Stimulated activated memory B cell treated with anti-CD40 and anti-IgM and Interleukin-4, amounts not matched to agents 10 μg/mL and 1 μg/mL and 100 μg/mL, for 72 hours (primary cell): ENCODE results near the gene CTNND2.
"Not testable (repeated sequence)": the region's sequence is repeated elsewhere in the genome, so short reads cannot be mapped to it uniquely, and the experiment has no call there.

Experiments used
- ATAC-seq: fragments of 150-1000 bp; cut with Tn5 transposase; 2 replicates; pipeline ENCODE4 v1.10.0; 2021
- H3K27ac Mint-ChIP-seq: one replicate; pipeline ENCODE4 v1.8.0; 2022; ENCODE audit warnings: mild to moderate bottlenecking, mixed read lengths
- H3K27me3 Mint-ChIP-seq: one replicate; pipeline ENCODE4 v1.8.0; 2022; ENCODE audit warnings: mixed read lengths
- H3K36me3 Mint-ChIP-seq: one replicate; pipeline ENCODE4 v1.8.0; 2022; ENCODE audit warnings: mixed read lengths
- H3K4me1 Mint-ChIP-seq: one replicate; pipeline ENCODE4 v1.8.0; 2022; ENCODE audit warnings: mixed read lengths
- H3K4me3 Mint-ChIP-seq: one replicate; pipeline ENCODE4 v1.8.0; 2022; ENCODE audit warnings: mild to moderate bottlenecking, moderate library complexity, mixed read lengths
- H3K9me3 Mint-ChIP-seq: one replicate; pipeline ENCODE4 v1.8.0; 2022; ENCODE audit warnings: mixed read lengths

The CTNND2 gene

GRCh38 chr5:11894992-11895391, 9.3 kb downstream of the CTNND2 start:
- no peaks in the 10 kb centered on the region for H3K36me3 Mint-ChIP-seq
- H3K4me3 Mint-ChIP-seq, result no peak overlapping the region
- no peak overlapping the region for H3K27ac Mint-ChIP-seq
- H3K9me3 Mint-ChIP-seq, result peaks cover 6% of the 10 kb centered on the region
- ATAC-seq, result no peak
- H3K4me1 Mint-ChIP-seq, result no peaks in the 10 kb centered on the region
- no peaks in the 10 kb centered on the region for H3K27me3 Mint-ChIP-seq

DNA sequence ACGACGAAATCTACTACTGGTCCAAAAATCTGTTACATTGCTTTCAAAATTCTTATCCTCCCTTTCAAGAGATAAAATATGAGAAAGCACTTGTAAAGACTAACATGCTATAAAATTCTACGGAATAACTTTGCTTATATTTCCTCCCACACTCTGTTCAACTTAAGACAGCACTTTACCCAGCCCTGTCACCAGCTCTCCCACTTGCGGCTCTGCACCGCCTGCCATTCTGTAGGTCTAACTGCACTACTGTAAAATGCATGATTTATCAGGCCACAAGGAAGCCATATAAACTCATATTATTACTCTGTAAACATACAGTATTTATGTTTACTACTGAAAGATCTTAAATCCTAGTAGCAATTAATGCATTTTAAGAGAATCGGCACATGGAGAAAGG, 11.4 kb downstream of the CTNND2 start:
- no peaks in the 10 kb centered on the region for H3K27me3 Mint-ChIP-seq
- no peaks in the 10 kb centered on the region for H3K36me3 Mint-ChIP-seq
- no peak overlapping the region for H3K4me3 Mint-ChIP-seq
- peaks cover 6% of the 10 kb centered on the region for H3K9me3 Mint-ChIP-seq
- no peak for ATAC-seq
- H3K4me1 Mint-ChIP-seq, result no peaks in the 10 kb centered on the region
- no peak overlapping the region for H3K27ac Mint-ChIP-seq

DNA sequence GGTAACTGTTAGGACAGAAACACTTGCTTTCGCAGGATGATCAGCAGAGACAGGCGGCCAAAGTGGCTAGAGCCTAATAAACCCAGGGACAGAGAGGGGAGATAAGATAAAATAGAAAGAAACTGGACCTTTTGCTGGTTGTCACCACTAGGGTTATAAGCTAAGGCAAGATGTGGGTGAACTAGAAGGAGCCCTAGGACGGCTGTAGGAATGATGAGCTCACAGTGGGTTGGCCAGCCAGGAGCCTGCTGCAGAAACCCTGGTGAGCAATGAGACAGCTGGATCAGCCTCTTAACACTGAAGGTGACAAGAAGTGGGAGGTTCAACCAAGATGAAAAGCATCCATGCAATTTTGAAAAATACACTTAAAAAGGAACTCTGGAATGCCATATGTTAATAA, 13.5 kb downstream of the CTNND2 start:
- no peaks in the 10 kb centered on the region for H3K4me1 Mint-ChIP-seq
- H3K27ac Mint-ChIP-seq, result no peak overlapping the region
- peaks cover 6% of the 10 kb centered on the region for H3K9me3 Mint-ChIP-seq
- H3K36me3 Mint-ChIP-seq, result no peaks in the 10 kb centered on the region
- H3K4me3 Mint-ChIP-seq, result no peak overlapping the region
- ATAC-seq, result no peak
- no peaks in the 10 kb centered on the region for H3K27me3 Mint-ChIP-seq

DNA sequence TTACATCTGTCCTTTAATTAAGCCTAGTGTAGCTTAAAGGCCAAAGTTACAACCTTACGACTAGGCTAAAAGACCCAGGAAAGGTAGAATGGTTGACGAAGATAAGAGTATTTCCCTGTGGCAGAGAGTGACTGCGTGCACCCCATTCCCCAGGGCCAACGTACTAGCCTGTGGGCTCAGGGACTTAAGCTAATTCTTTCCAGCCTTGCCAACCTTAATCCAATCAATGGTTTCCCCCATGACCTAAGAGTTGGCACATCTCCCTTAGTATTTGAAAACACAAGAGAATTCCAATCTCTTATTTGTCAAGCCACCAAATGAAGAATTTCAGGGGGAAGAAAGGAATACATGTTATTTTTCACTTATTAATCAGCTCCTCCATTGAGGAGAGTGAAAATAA, 16.0 kb downstream of the CTNND2 start:
- Mint-ChIP-seq H3K27me3 (no peaks in the 10 kb centered on the region), H3K4me3 (no peak overlapping the region)

GRCh38 chr5:11878814-11879213, 25.4 kb downstream of the CTNND2 start:
- H3K27ac Mint-ChIP-seq, result no peak overlapping the region
- H3K9me3 Mint-ChIP-seq, result peaks cover 13% of the 10 kb centered on the region
- H3K4me3 Mint-ChIP-seq, result no peak overlapping the region
- ATAC-seq, result no peak
- no peaks in the 10 kb centered on the region for H3K4me1 Mint-ChIP-seq
- H3K27me3 Mint-ChIP-seq, result no peaks in the 10 kb centered on the region
- no peaks in the 10 kb centered on the region for H3K36me3 Mint-ChIP-seq

More for the DNA sequence above, 16.0 kb downstream of the CTNND2 start:
- ATAC-seq, result no peak
- H3K4me1 Mint-ChIP-seq, result no peaks in the 10 kb centered on the region
- H3K9me3 Mint-ChIP-seq, result peaks cover 4% of the 10 kb centered on the region
- H3K36me3 Mint-ChIP-seq, result no peaks in the 10 kb centered on the region
- no peak overlapping the region for H3K27ac Mint-ChIP-seq

- Mint-ChIP-seq H3K4me1 (no peaks in the 10 kb centered on the region), H3K27me3 (no peaks in the 10 kb centered on the region), H3K4me3 (no peak overlapping the region), H3K9me3 (no peaks in the 10 kb centered on the region), H3K36me3 (no peaks in the 10 kb centered on the region), H3K27ac (no peak overlapping the region)
- no peak for ATAC-seq
These were observed 30.7 kb downstream of the CTNND2 start for GRCh38 chr5:11873587-11873986.

DNA sequence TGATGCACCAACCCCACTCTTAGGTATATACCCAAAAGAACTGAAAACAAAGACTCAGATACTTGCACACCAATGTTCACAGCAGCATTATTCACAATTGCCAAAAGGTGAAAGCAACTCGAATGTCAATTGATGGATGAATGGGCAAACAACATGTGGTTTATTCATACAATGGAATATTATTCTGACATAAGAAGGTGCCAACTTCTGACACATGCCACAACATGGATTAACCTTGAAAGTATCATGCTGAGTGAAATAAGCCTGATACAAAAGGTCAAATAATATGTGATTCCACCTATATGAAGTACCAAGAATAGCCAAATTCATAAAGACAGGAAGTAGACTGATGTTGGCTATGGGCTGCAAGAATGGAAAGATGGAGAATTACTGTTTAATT, 35.0 kb downstream of the CTNND2 start:
- Mint-ChIP-seq H3K4me1 (no peaks in the 10 kb centered on the region), H3K27ac (no peak overlapping the region), H3K4me3 (no peak overlapping the region), H3K9me3 (no peaks in the 10 kb centered on the region), H3K27me3 (no peaks in the 10 kb centered on the region), H3K36me3 (no peaks in the 10 kb centered on the region)
- no peak for ATAC-seq

DNA sequence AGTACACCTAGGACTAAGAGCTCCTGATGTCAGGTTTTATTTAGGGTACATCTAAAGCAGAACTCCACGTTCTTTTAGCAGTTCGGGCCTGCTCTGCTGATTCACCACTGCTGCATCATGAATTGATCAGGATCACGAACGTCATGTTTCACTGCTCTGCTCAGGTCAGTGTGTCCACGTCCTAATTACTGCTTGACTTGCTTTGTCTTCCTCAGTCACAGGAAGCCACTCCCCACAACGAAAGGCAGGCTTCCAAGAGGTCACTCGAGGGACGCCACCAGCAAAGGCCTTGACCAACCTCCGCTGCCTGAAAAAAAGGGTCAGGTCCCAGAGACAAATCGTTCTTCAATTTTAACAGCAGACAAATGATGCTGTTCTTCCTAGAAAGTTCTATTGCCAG, 40.3 kb downstream of the CTNND2 start:
- ATAC-seq, result no peak
- Mint-ChIP-seq H3K4me3 (no peak overlapping the region), H3K27ac (no peak overlapping the region), H3K9me3 (peaks cover 10% of the 10 kb centered on the region), H3K27me3 (no peaks in the 10 kb centered on the region), H3K4me1 (no peaks in the 10 kb centered on the region), H3K36me3 (no peaks in the 10 kb centered on the region)

DNA sequence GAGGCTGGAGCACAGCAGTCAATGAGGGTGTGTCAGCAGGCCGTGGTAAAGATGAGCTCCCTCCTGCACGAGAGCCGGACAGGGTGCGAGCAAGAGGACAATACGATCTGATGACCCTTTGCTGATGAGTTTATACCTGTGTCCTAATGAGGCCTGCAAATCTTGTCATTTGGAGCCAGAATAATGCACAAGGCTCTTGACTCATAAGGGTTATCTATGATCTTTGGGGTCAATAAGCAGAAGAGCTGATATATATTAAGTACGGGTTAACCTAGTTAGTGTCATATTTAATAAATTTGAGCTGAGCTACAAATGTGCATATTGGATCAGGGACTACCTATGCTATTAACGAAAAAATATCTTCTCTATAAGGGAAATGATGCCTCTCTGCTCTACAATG, 46.9 kb downstream of the CTNND2 start:
- H3K27ac Mint-ChIP-seq, result no peak overlapping the region
- no peaks in the 10 kb centered on the region for H3K27me3 Mint-ChIP-seq
- H3K4me1 Mint-ChIP-seq, result no peaks in the 10 kb centered on the region
- no peaks in the 10 kb centered on the region for H3K36me3 Mint-ChIP-seq
- no peak overlapping the region for H3K4me3 Mint-ChIP-seq
- ATAC-seq, result no peak
- H3K9me3 Mint-ChIP-seq, result peaks cover 15% of the 10 kb centered on the region

DNA sequence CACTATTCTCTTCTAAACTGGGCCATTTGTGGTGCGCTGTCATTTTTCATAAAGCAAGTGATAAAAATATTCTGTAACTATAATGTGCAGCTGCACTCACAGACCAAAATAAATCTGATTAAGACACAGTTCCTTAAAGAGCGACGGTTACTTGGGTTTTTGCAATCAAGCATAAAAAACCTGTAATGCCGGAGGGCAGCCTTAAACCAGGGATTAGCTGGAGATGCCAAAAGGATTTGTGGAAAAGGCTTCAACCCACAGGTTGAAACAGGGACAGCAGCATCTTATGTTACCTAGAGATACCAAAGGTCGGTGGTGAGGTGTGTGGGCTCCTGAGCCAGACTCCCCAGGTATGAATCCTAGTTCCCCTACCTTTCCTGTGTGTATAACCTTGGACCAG, 49.3 kb downstream of the CTNND2 start:
- Mint-ChIP-seq H3K36me3 (no peaks in the 10 kb centered on the region), H3K9me3 (peaks cover 8% of the 10 kb centered on the region), H3K27me3 (no peaks in the 10 kb centered on the region), H3K4me1 (no peaks in the 10 kb centered on the region), H3K4me3 (no peak overlapping the region), H3K27ac (no peak overlapping the region)
- no peak for ATAC-seq

DNA sequence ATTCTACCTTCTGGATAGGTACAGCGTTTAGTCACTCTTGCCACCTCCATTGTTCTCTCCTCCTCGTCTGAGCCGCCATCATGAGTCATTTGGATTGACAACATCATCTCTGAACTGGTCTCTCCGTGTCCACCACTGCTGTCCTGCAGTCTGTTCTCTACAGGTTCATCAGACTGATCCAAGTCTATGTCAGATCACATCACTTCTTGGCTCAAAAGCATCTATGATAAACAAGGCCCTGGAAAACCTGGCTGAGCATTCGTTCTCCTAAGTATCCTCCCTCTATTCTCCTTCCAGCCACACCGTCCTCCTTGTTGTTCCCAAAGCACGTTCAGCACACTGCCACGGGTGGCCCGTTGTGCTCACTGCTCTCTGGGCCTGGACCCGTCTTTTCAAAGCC, 50.5 kb downstream of the CTNND2 start:
- peak; percentile 5 for ATAC-seq
- Mint-ChIP-seq H3K36me3 (no peaks in the 10 kb centered on the region), H3K4me1 (no peaks in the 10 kb centered on the region), H3K9me3 (peaks cover 5% of the 10 kb centered on the region), H3K27me3 (no peaks in the 10 kb centered on the region), H3K27ac (no peak overlapping the region), H3K4me3 (no peak overlapping the region)

GRCh38 chr5:11853140-11853539, 51.1 kb downstream of the CTNND2 start:
- Mint-ChIP-seq H3K4me3 (no peak overlapping the region), H3K27me3 (no peaks in the 10 kb centered on the region), H3K4me1 (no peaks in the 10 kb centered on the region), H3K36me3 (no peaks in the 10 kb centered on the region), H3K9me3 (peaks cover 5% of the 10 kb centered on the region), H3K27ac (no peak overlapping the region)
- ATAC-seq, result no peak

- Mint-ChIP-seq H3K36me3 (no peaks in the 10 kb centered on the region), H3K27ac (no peak overlapping the region), H3K9me3 (peaks cover 5% of the 10 kb centered on the region), H3K4me1 (no peaks in the 10 kb centered on the region), H3K4me3 (no peak overlapping the region), H3K27me3 (no peaks in the 10 kb centered on the region)
- no peak for ATAC-seq
These were observed 51.5 kb downstream of the CTNND2 start for GRCh38 chr5:11852717-11853087.

- Mint-ChIP-seq H3K27ac (no peak overlapping the region), H3K27me3 (no peaks in the 10 kb centered on the region), H3K36me3 (no peaks in the 10 kb centered on the region), H3K4me3 (no peak overlapping the region), H3K9me3 (peaks cover 5% of the 10 kb centered on the region), H3K4me1 (no peaks in the 10 kb centered on the region)
- no peak for ATAC-seq
These were observed 52.1 kb downstream of the CTNND2 start for GRCh38 chr5:11851965-11852716.

GRCh38 chr5:11851416-11851815, 52.8 kb downstream of the CTNND2 start:
- Mint-ChIP-seq H3K4me3 (no peak overlapping the region), H3K4me1 (no peaks in the 10 kb centered on the region), H3K9me3 (peaks cover 4% of the 10 kb centered on the region), H3K27me3 (no peaks in the 10 kb centered on the region), H3K27ac (no peak overlapping the region), H3K36me3 (no peaks in the 10 kb centered on the region)
- no peak for ATAC-seq

- H3K27ac Mint-ChIP-seq, H3K27me3 Mint-ChIP-seq, H3K36me3 Mint-ChIP-seq, H3K4me1 Mint-ChIP-seq, H3K4me3 Mint-ChIP-seq, ATAC-seq: not testable (repeated sequence)
- H3K9me3 Mint-ChIP-seq, result peaks cover 12% of the 10 kb centered on the region
These were observed 75.7 kb downstream of the CTNND2 start for GRCh38 chr5:11828566-11828965.

DNA sequence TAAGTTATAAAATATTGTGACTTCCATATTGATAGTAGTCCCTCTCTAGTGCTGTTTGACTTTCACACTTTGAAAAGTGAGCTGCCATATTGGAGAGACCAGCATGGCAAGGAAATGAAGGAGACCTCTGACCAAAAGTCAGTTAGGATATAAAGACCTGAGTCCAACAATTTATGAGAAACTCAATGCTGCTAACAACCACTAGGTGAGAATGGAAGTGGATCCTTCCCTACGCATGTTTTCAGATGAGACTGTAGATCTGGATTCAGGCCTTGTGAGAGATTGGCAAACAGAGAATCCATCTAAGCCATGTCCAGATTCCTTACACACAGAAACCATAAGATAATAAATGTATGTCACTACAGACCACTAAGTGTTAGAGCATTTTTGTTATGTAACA, 81.6 kb downstream of the CTNND2 start:
- Mint-ChIP-seq H3K9me3 (peaks cover 8% of the 10 kb centered on the region), H3K4me3 (no peak overlapping the region), H3K27me3 (no peaks in the 10 kb centered on the region), H3K27ac (no peak overlapping the region), H3K4me1 (no peaks in the 10 kb centered on the region), H3K36me3 (no peaks in the 10 kb centered on the region)
- ATAC-seq, result no peak
